ENCODE data around the gene ZNF19. TPM values are rescaled to one million over a fixed set of nuclear protein-coding genes. Genes with fewer than 3 reads are reported as not detected.

The ZNF19 gene
- total and polyA plus RNA-seq, 11 donors: 0.40 to 2.7 (median 1.7) TPM

DNA sequence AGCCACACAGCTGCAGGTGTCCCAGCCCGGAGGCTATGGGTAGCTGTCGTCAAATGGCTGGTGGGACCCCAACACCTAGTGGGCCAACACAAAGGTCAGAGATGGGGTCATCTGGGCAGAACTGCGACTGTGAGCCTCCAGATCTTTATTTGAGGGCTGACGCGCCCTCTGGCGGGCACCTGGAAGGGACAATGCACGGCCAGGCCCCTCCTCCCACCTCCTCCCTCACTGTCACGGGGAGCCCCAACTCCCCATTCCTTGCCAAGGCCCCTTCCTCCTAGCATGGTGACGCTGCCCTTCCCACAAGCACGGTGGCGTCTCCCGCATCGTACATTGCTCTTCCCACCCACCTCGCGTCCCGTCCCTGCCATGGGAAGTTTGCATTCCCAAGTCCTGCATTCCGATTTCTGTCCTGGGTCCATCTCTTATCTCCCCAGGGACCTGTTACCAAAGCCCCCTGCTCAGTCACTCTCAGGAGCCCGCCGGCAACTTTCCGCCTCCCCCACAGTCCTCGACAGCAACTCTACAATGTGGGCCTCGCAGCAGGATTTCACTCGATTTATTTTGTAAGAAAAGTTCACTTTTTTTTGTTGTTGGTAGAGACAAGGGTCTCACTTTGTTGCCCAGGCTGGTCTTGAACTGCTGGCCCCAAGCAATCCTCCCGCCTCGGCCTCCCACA lies 48.3 kb downstream of the ZNF19 start:
- Histone ChIP-seq H3K4me1 (no peaks in the 10 kb centered on the region), H3K4me3 (no peak overlapping the region), H3K9me3 (peaks cover 0 to 39% (median 20%) of the 10 kb centered on the region in 12 donors), H3K27me3 (peaks cover 0 to 33% (median 0%) of the 10 kb centered on the region in 9 donors), H3K27ac (no peak overlapping the region), H3K36me3 (no peaks in the 10 kb centered on the region)
- no peak for DNase-seq
- ATAC-seq: no peak
- intact Hi-C loops (cut with DNase I): no loop called here
- no peak for TF ChIP-seq POLR2A (IDR thresholded peaks at IDR 0.05)
- TF ChIP-seq, protein P1, sequence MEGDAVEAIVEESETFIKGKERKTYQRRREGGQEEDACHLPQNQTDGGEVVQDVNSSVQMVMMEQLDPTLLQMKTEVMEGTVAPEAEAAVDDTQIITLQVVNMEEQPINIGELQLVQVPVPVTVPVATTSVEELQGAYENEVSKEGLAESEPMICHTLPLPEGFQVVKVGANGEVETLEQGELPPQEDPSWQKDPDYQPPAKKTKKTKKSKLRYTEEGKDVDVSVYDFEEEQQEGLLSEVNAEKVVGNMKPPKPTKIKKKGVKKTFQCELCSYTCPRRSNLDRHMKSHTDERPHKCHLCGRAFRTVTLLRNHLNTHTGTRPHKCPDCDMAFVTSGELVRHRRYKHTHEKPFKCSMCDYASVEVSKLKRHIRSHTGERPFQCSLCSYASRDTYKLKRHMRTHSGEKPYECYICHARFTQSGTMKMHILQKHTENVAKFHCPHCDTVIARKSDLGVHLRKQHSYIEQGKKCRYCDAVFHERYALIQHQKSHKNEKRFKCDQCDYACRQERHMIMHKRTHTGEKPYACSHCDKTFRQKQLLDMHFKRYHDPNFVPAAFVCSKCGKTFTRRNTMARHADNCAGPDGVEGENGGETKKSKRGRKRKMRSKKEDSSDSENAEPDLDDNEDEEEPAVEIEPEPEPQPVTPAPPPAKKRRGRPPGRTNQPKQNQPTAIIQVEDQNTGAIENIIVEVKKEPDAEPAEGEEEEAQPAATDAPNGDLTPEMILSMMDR (IDR thresholded peaks at IDR 0.05): no peak
- WGBS, 4 donors: 60 to 75% (median 68%) methylated on average over 23 to 25 of the region's 25 CpGs

DNA sequence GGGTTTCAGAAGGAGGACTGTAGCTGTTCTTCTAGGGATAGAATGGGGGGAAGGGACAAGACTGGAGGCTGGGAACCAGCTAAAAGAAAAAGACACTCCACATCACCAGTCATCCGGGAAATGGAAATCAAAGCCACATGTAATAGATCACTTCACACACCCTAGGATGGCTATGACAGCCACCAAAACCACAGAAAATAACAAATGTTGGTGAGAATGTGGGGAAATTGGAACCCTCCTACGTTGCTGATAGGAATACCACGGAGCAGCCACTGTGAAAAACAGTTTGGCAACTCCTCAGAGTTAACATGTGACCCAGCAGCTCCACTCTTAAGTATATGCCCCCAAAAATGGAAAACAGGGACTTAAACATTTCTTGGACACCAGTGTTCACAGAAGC lies 49.6 kb downstream of the ZNF19 start:
- TF ChIP-seq POLR2A (IDR thresholded peaks at IDR 0.05): no peak
- TF ChIP-seq, protein P1 (IDR thresholded peaks at IDR 0.05): no peak
- no peak overlapping the region for H3K4me3 ChIP-seq
- no peaks in the 10 kb centered on the region for H3K4me1 ChIP-seq
- DNase-seq (no peak), ATAC-seq (no peak)
- intact Hi-C loops (cut with DNase I): no loop called here
- H3K27ac ChIP-seq: no peak overlapping the region
- H3K9me3 ChIP-seq: peaks cover 0 to 26% (median 8%) of the 10 kb centered on the region in 12 donors
- no peaks in the 10 kb centered on the region for H3K36me3 ChIP-seq
- 44 to 50% (median 46%) methylated on average over 3 of the region's 3 CpGs for WGBS, 4 donors
- H3K27me3 ChIP-seq: peaks cover 0 to 33% (median 0%) of the 10 kb centered on the region in 9 donors

- DNase-seq: no peak
- Histone ChIP-seq H3K9me3 (peaks cover 0 to 1% (median 0%) of the 10 kb centered on the region in 12 donors), H3K27me3 (peaks cover 0 to 36% (median 0%) of the 10 kb centered on the region in 9 donors), H3K4me1 (no peaks in the 10 kb centered on the region), H3K36me3 (no peaks in the 10 kb centered on the region), H3K4me3 (no peak overlapping the region), H3K27ac (no peak overlapping the region)
- WGBS, 4 donors: 66 to 73% (median 72%) methylated on average over 6 to 7 of the region's 7 CpGs
- no peak for ATAC-seq
- intact Hi-C loops (cut with DNase I): no loop called here
- TF ChIP-seq POLR2A (IDR thresholded peaks at IDR 0.05): no peak
- TF ChIP-seq, protein P1 (IDR thresholded peaks at IDR 0.05): no peak
Observed at GRCh38 chr16:71436473-71436872, 52.7 kb downstream of the ZNF19 start.

DNA sequence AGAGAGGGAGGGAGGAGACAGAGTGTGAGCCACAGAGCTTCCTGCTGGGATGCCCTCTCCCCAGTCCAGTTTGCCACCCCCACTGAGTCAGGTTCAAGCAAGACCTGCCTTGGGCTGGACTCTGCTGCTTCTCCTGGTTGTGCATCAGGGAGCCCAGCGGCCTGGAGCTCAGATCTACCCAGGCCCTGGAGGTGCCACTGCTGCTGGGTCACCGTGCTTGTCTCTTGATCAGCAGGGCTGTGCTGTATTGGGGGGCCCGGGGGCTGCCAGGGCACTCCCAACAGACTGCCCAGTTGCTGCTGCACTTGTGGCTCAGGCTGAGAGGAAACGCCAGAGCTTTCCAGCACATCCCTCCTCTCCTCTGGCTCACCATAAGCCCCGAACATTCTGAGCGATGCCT lies 56.2 kb downstream of the ZNF19 start:
- ATAC-seq (no peak), DNase-seq (no peak)
- no peaks in the 10 kb centered on the region for H3K36me3 ChIP-seq
- H3K27ac ChIP-seq: no peak overlapping the region
- intact Hi-C loops (cut with DNase I): no loop called here
- TF ChIP-seq, protein P1 (IDR thresholded peaks at IDR 0.05): no peak
- TF ChIP-seq POLR2A (IDR thresholded peaks at IDR 0.05): no peak
- H3K27me3 ChIP-seq: peaks cover 0 to 44% (median 3%) of the 10 kb centered on the region in 9 donors
- no peaks in the 10 kb centered on the region for H3K4me1 ChIP-seq
- H3K4me3 ChIP-seq: no peak overlapping the region
- 62 to 76% (median 72%) methylated on average over 3 to 6 of the region's 6 CpGs for WGBS, 4 donors
- peaks cover 0 to 8% (median 2%) of the 10 kb centered on the region in 12 donors for H3K9me3 ChIP-seq
